SJCRH30 (cell line): Measurements from ENCODE around the gene TOMM6. TPM values are rescaled to one million over a fixed set of nuclear protein-coding genes. Genes with fewer than 3 reads are reported as not detected.
"Not testable (repeated sequence)": the region's sequence is repeated elsewhere in the genome, so short reads cannot be mapped to it uniquely, and the experiment has no call there.

Source experiments
- DNase-seq, 2 experiments: peaks; one replicate each; pipeline ENCODE4 v3.0.0-alpha.2; 2015 to 2020
- H3K27ac ChIP-seq: fragments of 250-450 bp; sonication (Bioruptor Pico); 2 replicates; pipeline ENCODE4 v1.5.1; 2020; ENCODE audit warnings: mild to moderate bottlenecking, moderate library complexity
- H3K27me3 ChIP-seq: fragments of 250-450 bp; sonication (Bioruptor Pico); 2 replicates; pipeline ENCODE4 v1.5.1; 2020; ENCODE audit warnings: mild to moderate bottlenecking, moderate library complexity
- H3K36me3 ChIP-seq: fragments of 250-450 bp; sonication (Bioruptor Pico); 2 replicates; pipeline ENCODE4 v1.5.1; 2020; ENCODE audit warnings: mild to moderate bottlenecking, moderate library complexity
- H3K4me1 ChIP-seq: fragments of 250-450 bp; sonication (Bioruptor Pico); 2 replicates; pipeline ENCODE4 v1.5.1; 2020; ENCODE audit warnings: mild to moderate bottlenecking, moderate library complexity
- H3K4me3 ChIP-seq: fragments of 250-450 bp; sonication (Bioruptor Pico); 2 replicates; pipeline ENCODE4 v1.5.1; 2020; ENCODE audit warnings: mild to moderate bottlenecking, moderate library complexity
- H3K9me3 ChIP-seq: fragments of 250-450 bp; sonication (Bioruptor Pico); replicated peaks from 2 replicates; pipeline ENCODE4 v1.5.1; 2020; ENCODE audit warnings: mild to moderate bottlenecking, moderate library complexity
- total RNA-seq: library from RNA; depleted of rRNA; stranded (reverse); fragments of >200 nt; shearing (Covaris generic); gene quantifications from 2 replicates; pipeline ENCODE4 v1.2.3, GENCODE V29; 2014

TOMM6 gene
- total RNA-seq, 1 experiment from 2014 or later, result 194 TPM

DNA sequence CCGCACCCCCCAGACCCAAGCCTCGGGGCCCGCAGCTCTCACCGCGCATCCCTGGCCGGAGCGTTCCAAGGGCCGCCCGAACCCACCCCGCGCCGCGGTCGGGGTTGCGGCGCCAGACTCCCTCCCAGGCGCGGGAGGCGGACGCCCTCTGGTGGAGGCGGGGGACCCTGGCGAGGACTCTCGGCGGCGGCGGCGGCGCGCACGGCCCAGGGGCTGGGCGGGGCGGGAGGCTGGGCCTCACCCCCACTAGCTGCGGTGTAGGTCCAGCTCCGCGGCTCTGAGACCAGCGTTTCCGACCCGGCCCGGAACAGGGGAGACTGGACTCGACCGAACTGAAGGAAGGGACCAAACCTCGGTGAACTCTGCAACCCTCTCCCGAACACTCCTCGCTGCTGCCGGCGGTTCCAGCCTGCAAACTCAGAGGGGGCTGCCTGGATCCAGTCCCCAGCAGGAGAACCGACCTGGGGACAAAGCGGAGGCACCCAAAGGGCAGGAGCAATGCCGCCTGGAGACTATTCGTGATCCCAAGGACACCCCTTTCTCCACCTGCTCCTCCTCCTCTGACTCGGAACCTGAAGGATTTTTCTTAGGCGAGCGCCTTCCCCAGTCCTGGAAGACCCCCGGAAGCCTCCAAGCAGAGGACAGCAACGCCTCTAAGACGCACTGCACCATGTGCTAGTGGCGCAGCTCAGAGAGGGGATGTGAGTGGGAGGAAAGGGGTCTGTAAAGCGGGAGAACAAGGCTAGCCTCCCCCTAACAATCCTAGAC lies 859 bp upstream of the TOMM6 start:
- H3K27me3 ChIP-seq, result no peaks in the 10 kb centered on the region
- H3K4me1 ChIP-seq, result no peaks in the 10 kb centered on the region
- peak overlapping the region; percentile 81; the same call in 1 of the 2 replicates for H3K27ac ChIP-seq
- DNase-seq, result peak; percentile 77 to 86
- H3K36me3 ChIP-seq, result peaks cover 29% of the 10 kb centered on the region
- H3K4me3 ChIP-seq, result peak overlapping the region; percentile 94
- no peaks in the 10 kb centered on the region for H3K9me3 ChIP-seq

DNA sequence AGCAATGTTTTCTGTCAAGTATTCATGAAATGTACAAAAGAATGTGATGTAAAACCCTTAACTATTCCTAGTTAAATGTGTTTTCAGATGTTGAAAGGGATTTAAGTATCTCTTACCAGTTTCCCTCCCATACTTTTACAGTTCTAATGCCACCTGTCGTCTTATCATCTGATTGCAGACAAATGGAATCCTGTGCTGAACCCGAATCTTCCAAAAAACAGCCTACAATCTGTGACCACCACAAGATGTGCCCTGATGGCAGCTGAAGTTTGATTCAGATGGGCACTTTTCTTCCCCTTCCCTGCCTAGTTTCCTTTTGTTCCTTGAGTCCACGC lies 1.9 kb downstream of the TOMM6 start:
- H3K27ac ChIP-seq, result no peak overlapping the region
- no peaks in the 10 kb centered on the region for H3K4me1 ChIP-seq
- no peak overlapping the region for H3K4me3 ChIP-seq
- no peaks in the 10 kb centered on the region for H3K9me3 ChIP-seq
- H3K36me3 ChIP-seq, result peaks cover 40% of the 10 kb centered on the region
- H3K27me3 ChIP-seq, result no peaks in the 10 kb centered on the region
- DNase-seq, result no peak

DNA sequence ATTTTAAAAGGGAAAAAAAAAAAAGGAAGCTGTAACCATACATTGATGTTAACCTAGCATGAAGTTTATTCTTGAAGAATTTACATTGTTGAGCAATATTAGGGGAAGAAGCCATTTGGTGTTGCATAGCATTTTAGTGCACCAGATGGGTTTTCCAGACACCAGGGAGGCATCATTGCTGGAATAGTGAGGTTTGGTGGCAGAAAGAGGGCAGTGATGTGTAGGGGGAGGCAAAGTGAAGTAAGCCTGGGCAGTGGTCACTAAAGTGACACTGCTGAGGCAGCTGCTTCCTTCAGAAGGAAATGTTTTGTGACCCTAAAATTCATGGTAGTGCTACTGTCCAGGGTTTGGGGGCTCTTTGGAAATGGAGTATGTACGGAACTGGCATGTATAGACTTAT lies 2.6 kb downstream of the TOMM6 start:
- no peaks in the 10 kb centered on the region for H3K4me1 ChIP-seq
- H3K36me3 ChIP-seq, result peaks cover 40% of the 10 kb centered on the region
- H3K27ac ChIP-seq, result no peak overlapping the region
- no peak overlapping the region for H3K4me3 ChIP-seq
- DNase-seq, result no peak
- no peaks in the 10 kb centered on the region for H3K9me3 ChIP-seq
- H3K27me3 ChIP-seq, result no peaks in the 10 kb centered on the region

DNA sequence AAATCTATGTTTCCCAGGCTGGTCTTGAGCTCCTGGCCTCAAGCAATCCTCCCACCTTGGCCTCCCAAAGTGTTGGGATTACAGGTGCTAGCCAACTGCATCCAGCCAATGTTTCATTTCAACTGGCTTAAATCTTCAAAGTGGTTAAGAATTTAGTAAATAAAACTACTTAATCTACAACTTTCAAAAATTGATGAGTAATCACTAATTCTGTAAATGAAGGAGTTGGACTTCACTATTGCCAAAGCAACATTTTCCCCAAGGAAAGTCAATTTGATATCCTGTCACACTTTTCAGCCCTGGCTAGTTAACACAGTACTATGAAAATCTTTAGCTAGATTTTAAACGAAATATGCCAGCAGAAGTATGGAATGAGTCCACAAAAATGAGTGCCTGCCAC lies 3.8 kb downstream of the TOMM6 start:
- no peak for DNase-seq
- H3K36me3 ChIP-seq, result peaks cover 40% of the 10 kb centered on the region
- H3K9me3 ChIP-seq, result no peaks in the 10 kb centered on the region
- H3K27ac ChIP-seq, result no peak overlapping the region
- H3K4me1 ChIP-seq, result no peaks in the 10 kb centered on the region
- H3K4me3 ChIP-seq, result no peak overlapping the region
- no peaks in the 10 kb centered on the region for H3K27me3 ChIP-seq

DNA sequence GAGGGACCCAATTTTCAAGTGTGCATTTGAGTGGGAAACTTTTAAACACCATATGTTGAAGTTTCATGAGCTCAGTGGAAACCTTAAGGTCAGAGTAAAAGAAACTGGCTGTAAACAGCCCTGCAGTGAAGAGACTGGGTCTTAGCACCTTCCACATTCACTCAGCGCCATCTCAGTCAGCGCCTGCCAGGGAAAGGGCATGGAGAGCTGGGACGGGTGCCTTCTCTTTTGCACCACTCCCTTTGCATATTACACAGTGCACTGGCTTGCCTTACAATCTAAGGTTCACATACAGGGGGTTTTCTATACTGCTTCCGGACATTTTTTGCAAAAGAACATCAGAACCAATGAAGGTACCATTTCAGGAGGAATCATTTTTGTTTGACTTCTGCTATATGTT lies 4.5 kb downstream of the TOMM6 start:
- Histone ChIP-seq H3K27ac (no peak overlapping the region), H3K4me3 (no peak overlapping the region), H3K36me3 (peaks cover 40% of the 10 kb centered on the region), H3K4me1 (no peaks in the 10 kb centered on the region), H3K27me3 (no peaks in the 10 kb centered on the region), H3K9me3 (no peaks in the 10 kb centered on the region)
- no peak for DNase-seq

DNA sequence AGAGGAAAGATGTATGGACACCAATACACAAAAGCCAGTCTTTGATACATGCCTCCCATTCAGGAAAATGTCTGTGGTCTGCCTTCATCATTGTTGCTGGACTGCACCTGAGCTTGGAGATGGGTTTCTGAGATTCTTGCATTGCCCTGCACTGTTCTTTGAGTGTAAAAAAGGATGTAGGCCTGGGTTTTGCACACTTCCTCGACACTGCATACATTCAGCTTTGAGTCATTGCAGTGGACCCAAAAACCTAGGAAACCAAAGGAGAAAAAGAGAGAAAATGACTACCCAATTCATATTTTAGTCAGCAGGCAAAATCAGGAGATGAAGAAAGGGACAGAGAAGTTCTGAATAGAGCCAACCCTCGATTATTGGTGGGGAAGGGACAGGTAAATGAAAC lies 9.0 kb downstream of the TOMM6 start:
- no peak overlapping the region for H3K27ac ChIP-seq
- H3K27me3 ChIP-seq, result no peaks in the 10 kb centered on the region
- no peaks in the 10 kb centered on the region for H3K9me3 ChIP-seq

DNA sequence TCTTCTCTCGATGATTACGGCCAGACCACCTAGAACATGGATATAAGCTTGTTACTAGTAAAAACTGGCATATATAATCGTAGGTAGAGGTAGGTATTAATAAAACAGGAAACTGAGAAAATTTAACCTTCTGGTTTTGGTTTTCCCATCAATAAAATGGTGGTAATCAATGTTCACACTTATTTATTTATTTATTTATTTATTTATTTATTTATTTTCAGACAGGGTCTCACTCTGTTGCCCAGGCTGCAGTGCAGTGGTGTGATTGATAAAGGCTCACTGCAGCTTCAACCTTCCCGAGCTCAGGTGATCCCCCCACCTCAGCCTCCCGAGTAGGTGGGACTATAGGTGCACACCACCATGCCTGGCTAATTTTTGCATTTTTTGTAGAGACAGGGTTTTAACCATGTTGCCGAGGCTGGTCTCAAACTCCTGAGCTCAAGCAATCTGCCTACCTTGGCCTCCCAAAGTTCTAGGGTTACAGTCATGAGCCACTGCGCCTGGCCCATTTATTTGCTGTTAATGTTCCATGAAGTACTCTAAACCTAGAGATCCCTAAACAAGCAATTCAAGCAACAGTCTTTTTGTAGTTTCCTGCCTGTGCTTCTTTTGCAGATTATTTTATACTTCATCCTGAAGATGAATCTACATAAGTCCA lies 11.5 kb downstream of the TOMM6 start:
- Histone ChIP-seq H3K4me1 (no peaks in the 10 kb centered on the region), H3K27ac (no peak overlapping the region), H3K4me3 (no peak overlapping the region), H3K9me3 (no peaks in the 10 kb centered on the region), H3K27me3 (no peaks in the 10 kb centered on the region), H3K36me3 (peaks cover 2% of the 10 kb centered on the region; the same call in 1 of the 2 replicates)
- DNase-seq, result no peak

More for the DNA sequence above, 9.0 kb downstream of the TOMM6 start:
- Histone ChIP-seq H3K36me3 (peaks cover 14% of the 10 kb centered on the region; the same call in 1 of the 2 replicates), H3K4me3 (no peak overlapping the region), H3K4me1 (no peaks in the 10 kb centered on the region)
- DNase-seq, result no peak

DNA sequence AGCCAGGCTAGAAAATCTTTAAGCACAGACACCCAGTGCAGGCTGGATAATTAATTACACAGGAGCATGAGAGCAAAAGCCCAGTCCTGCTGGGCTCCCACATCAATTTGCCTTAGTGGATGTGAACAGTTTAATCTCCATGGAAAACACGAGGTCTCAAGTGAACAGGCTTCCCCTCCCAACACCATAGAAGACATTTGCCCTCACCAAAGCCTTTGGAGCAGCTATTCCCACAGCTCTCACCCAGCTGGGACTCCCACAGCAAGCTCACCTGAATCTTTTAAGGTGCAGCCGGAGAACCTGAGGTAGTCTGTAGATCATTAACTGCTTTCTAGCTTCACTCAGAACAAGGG lies 12.0 kb downstream of the TOMM6 start:
- H3K36me3 ChIP-seq, result peaks cover 2% of the 10 kb centered on the region; the same call in 1 of the 2 replicates
- H3K27me3 ChIP-seq, result no peaks in the 10 kb centered on the region
- H3K9me3 ChIP-seq, result no peaks in the 10 kb centered on the region
- DNase-seq, result no peak
- H3K4me1 ChIP-seq, result no peaks in the 10 kb centered on the region
- H3K27ac ChIP-seq, result no peak overlapping the region
- no peak overlapping the region for H3K4me3 ChIP-seq

DNA sequence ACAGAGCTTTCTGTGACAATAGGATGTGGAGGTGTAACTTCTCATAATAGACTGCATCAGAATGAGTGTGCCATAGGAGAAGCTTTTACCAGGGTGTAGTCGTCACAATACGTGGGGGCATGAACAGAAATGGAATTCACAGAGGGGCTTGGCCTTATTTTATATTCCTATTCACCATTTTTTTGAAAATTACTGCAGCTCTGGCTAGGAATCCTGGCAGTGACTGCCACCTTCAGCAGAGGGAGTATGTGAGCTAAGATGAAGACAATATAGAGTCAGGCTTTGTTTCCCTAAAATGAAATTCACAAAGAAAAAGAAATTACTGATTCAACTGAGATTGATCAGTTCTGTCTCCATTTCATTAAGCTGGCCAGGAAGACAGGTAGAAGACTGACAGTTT lies 13.9 kb downstream of the TOMM6 start:
- Histone ChIP-seq H3K36me3 (peaks cover 4% of the 10 kb centered on the region; the same call in 1 of the 2 replicates), H3K9me3 (no peaks in the 10 kb centered on the region), H3K4me3 (no peak overlapping the region), H3K4me1 (no peaks in the 10 kb centered on the region), H3K27ac (no peak overlapping the region), H3K27me3 (no peaks in the 10 kb centered on the region)
- DNase-seq, result peak in 1 of 2 experiments; percentile 23

DNA sequence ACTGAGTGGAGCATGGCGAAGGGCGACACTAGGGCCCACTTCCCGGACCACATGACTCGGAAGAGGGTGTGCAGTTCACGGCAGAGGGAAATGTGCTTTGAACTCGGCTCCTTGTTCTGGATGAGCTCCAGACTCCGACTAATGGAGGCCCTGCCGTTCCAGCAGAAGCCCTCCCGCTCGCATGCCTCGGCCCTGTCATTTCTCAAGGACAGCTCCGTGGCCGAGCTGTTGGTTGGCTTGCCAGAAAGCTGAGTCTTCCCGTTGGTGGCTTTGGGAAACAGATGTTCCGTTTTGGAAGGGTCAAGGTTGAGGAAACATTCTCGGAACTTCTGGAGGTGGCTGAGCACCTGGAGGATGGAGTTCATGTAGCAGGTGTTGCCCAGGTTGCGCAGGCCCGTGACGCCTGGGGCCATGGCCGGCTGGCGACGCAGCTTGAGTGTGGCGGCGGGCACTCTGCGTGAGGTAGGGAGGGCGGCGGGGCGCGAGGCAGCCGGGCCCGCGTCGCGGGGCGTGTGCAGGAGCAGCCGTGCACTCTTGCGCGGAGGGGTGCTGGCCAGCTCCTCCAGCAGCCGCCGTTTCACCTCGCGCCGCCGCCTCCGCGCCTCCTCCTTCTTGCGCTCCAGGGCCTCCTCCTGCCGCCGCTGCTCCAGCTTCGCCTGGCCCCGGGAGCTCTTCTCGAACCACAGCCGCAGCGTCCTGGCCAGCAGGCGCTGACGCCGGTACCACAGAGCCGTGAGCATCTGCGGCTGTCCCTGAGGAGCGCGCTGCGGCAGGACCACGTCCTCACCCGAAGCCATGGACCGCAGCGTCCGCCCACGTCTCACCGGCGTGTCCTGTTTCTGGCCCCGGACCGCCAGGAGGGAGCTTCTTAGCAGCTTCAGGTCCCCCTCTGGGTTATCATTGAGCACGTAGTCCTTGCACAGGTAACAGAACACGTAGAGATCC lies 18.6 kb downstream of the TOMM6 start:
- Histone ChIP-seq H3K9me3 (no peaks in the 10 kb centered on the region), H3K27ac (no peak overlapping the region), H3K4me3 (no peak overlapping the region), H3K36me3 (peaks cover 2% of the 10 kb centered on the region; the same call in 1 of the 2 replicates), H3K27me3 (no peaks in the 10 kb centered on the region), H3K4me1 (no peaks in the 10 kb centered on the region)
- no peak for DNase-seq

DNA sequence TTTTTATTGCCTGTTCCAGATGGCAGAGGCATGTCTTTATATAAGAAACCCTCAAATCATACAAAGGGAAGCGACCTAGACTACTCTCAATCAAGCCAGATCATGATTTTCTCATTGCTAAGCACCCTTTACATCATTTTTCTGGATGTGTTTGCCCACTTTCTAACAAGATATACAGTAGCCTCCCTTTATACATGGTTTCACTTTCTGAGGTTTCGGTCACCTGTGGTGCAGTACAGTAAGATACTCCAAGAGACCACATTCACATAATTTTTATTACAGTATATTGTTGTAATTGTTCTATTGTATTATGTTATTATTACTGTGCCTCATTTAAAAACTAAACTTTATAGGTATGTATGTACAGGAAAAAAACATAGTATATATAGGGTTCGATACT lies 23.6 kb downstream of the TOMM6 start:
- Histone ChIP-seq H3K4me3 (no peak overlapping the region), H3K27me3 (no peaks in the 10 kb centered on the region), H3K36me3 (no peaks in the 10 kb centered on the region), H3K4me1 (no peaks in the 10 kb centered on the region), H3K27ac (no peak overlapping the region), H3K9me3 (no peaks in the 10 kb centered on the region)
- no peak for DNase-seq

DNA sequence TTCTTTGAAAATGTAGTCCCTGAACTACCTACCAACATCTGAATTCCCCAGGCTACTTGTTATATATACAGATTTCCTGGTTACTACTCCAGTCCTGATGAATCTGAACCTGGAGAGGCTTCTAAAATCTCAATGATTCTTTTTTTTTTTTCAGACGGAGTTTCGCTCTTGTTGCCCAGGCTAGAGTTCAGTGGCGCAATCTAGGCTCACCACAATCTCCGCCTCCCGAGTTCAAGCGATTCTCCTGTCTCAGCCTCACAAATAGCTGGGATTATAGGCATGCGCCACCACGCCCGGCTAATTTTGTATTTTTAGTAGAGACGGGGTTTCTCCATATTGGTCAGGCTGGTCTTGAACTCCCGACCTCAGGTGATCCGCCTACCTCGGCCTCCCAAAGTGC lies 24.5 kb downstream of the TOMM6 start:
- H3K27ac ChIP-seq, H3K27me3 ChIP-seq, H3K4me1 ChIP-seq, H3K9me3 ChIP-seq, H3K36me3 ChIP-seq, H3K4me3 ChIP-seq, DNase-seq: not testable (repeated sequence)

DNA sequence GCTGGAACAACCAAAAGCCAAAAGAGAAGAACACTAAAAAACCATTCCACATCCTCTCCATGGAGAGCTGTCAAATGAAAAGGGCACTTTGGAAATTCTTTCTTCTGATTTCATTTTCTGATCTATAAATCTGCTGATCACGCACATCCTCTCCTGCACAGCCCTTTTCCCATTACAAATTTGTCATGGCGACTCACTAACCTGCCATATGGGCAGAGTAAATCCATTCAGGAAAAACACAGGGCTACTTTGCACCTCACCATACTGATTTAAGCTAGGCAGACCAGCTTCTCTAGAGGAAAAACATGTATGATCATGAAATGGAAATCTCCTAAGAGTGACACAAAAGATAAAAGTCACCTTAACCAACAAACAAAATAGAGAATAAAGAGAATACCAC lies 26.0 kb downstream of the TOMM6 start:
- H3K9me3 ChIP-seq, result no peaks in the 10 kb centered on the region
- no peak overlapping the region for H3K27ac ChIP-seq
- no peak for DNase-seq
- H3K4me1 ChIP-seq, result no peaks in the 10 kb centered on the region
- no peaks in the 10 kb centered on the region for H3K27me3 ChIP-seq
- no peaks in the 10 kb centered on the region for H3K36me3 ChIP-seq
- H3K4me3 ChIP-seq, result no peak overlapping the region

DNA sequence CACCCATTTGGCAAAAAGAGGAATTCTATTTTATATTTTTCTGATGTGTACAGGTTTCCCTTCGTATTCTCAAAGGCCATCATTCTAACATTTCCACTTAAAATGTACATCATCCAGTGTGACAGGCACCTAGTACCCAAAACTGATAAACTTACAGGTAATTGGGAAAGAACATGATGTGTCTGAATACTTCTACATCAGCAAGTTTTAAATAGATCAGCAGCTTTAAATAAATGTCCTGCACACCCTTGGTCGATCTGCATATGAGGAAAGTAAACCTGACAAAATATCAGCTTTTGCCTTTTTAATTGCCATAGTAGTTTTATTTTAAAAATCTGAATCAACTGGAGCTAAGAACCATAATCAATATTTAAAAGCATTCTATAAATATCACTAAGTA lies 26.5 kb downstream of the TOMM6 start:
- Histone ChIP-seq H3K27me3 (no peaks in the 10 kb centered on the region), H3K9me3 (no peaks in the 10 kb centered on the region), H3K4me1 (no peaks in the 10 kb centered on the region), H3K27ac (no peak overlapping the region), H3K4me3 (no peak overlapping the region), H3K36me3 (no peaks in the 10 kb centered on the region)
- no peak for DNase-seq

DNA sequence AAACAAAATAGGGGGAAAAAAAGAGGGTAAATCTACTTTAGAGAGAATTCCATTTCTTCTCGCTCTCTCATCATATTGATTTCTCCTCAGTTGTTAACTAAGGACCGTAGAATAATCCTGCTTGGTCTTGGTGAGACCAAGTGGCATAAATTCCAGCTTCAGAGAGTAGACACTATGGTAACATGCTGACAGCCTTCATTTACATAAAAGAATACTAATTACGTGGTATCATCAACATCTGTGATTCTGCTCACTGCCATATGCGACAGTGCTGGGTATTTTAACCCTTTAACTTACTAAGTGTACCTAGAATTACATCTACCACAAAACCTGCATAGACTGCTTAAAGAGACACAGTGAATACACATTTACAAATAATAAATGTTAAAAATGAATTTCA lies 27.1 kb downstream of the TOMM6 start:
- H3K4me3 ChIP-seq, result no peak overlapping the region
- H3K27me3 ChIP-seq, result no peaks in the 10 kb centered on the region
- no peaks in the 10 kb centered on the region for H3K4me1 ChIP-seq
- H3K36me3 ChIP-seq, result no peaks in the 10 kb centered on the region
- H3K9me3 ChIP-seq, result no peaks in the 10 kb centered on the region
- no peak for DNase-seq
- H3K27ac ChIP-seq, result no peak overlapping the region
